Measurements from ENCODE around the gene KDM7A.
"Not testable (repeated sequence)": the region's sequence is repeated elsewhere in the genome, so short reads cannot be mapped to it uniquely, and the experiment has no call there.

The KDM7A gene

DNA sequence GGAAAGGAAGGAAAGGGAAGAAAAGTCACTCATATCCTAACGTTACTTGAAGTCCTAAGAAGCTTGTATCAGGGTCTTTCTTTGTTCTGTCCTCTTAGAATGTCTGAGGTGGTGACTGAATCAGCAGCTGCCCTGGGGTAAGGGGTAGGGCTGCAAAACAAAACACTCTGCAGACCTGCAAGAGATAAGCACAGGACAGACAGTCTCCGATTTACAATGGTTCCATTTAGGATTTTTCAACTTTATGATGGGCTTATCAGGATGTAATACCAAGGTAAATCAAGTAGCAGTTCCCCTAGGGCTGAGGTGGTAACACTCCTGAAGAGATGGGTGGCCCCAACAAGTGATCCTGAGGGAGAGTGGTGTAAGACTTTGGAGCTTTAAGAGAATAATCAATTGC, 16.5 kb downstream of the KDM7A start:
- no peak for DNase-seq (ENCODE audit: low read depth)

DNA sequence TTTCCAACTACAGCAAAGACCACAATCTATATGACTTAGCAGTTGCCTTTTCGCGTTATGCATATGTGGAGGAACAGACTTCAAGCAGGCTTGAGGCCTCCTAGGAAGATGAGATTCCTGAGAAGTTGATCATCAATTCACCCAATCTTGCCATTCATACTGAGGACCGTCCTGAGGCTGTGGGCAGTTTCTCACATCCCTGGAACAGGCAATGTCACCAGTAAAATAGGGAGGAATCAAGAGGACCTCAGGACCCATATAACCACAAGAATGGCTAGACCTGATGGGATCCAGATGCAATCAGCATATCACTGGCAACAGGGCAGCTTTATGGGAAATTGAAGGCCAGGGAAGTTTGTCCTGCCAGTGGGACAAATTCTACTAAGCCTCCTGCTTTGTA, 17.3 kb downstream of the KDM7A start:
- DNase-seq (ENCODE audit: low read depth), result no peak

DNA sequence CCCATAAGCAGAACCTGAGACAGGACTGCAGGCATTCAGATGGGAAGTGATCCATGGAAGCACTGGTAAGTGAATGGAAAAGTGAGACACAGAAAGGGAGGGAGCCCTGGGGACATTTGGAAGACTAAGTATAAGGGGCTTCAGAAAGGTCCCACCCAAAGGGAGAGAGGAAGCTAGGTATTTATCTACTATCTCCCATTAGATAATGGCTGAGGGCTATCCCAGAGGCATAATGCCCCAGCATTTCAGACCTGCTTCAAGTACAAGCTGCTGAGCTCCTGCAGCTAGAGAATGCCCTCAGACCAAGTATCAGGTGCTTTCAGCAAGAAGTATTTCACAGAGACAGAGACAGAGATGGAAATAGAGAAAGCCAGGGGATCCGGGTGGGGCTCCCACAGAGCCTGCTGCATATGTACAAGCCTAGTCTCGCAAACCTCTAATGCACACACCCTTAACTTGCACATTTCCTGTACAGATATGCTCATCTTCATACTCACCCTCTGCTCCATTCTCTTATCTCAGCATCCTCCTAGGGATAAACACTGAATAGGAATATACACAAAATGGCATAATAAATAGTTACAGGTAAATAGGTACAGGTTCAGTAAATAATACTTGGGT, 20.2 kb downstream of the KDM7A start:
- no peak for DNase-seq (ENCODE audit: low read depth)

DNA sequence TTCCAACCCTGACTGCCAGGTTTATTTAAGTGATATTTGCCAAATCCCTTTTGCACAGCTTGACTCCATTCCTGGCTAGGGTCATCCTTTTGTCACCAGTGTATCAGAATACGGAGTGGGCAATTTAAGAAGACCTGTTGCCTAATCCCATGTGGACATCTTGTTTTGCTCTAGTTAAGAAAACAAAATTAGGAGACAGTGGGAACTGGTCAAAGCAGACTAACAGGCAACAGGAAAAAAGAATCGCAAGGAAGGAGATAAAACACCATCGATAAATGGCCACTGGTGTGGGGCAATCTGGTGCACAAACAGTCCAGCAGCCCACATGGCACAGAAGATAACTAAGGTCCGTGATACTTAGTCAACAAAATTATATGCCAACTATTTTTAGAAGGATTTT, 21.4 kb downstream of the KDM7A start:
- DNase-seq (ENCODE audit: low read depth), result no peak

GRCh38 chr7:140153666-140154161, 23.1 kb downstream of the KDM7A start:
- no peak for DNase-seq (ENCODE audit: low read depth)

GRCh38 chr7:140146574-140146973, 30.2 kb downstream of the KDM7A start:
- no peak for DNase-seq (ENCODE audit: low read depth)

- DNase-seq (ENCODE audit: low read depth), result no peak
Measured at GRCh38 chr7:140145709-140146108, 31.1 kb downstream of the KDM7A start.

GRCh38 chr7:140144821-140145220, 32.0 kb downstream of the KDM7A start:
- DNase-seq (ENCODE audit: low read depth), result no peak

DNA sequence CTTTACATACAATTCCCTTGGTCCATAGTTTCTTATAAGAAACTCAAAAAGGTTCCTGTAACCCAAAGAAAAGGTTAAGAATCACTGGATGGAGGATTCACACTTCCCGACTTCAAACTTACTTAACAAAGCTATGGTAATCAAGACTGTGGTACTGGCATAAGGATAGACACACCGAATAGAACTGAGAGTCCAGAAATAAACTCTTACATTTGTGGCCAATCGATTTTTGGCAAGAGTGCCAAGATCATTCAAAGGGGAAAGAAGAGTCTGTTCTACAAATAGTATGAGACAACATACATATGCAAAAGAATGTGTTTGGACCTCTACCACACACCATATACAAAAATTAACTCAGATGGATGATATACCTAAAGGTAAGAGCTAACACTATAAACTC, 32.8 kb downstream of the KDM7A start:
- no peak for DNase-seq (ENCODE audit: low read depth)

DNA sequence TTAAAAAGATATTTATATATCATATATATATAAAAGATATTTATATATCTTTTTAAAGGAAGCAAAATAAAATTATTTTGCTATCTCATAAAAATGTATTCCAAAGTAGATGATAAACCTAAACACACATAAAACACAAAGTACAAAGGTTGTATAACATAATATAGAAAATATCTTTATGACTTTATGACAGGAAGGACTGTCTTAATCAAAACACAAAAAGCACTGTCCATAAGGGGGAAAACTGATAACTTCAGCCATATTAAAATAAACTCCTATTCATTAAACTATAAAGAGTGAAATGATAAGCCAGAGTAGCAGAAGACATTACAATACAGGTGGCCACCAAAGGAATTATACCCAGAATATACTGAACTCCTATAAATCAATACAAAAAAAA, 34.8 kb downstream of the KDM7A start:
- no peak for DNase-seq (ENCODE audit: low read depth)

GRCh38 chr7:140141256-140141655, 35.5 kb downstream of the KDM7A start:
- DNase-seq (ENCODE audit: low read depth), result no peak

DNA sequence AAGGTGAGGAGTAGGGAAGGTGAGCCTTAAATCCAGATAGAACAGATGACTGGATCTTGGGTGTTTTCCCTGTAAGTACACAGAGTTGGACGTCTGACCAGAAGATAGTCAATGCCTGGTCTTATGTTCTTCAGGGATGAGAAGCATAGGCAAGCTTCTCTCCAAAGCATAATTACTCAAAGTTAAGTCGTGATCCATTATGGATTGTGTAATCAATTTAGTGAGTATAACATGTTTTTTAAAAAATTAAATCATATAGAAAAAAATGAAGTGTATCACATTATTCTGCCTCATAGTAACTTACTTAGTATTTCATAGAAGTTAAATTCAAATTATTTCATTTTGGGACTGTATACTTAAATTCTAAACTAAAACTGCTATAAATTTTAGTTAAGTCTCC, 39.7 kb downstream of the KDM7A start:
- no peak for DNase-seq (ENCODE audit: low read depth)

DNA sequence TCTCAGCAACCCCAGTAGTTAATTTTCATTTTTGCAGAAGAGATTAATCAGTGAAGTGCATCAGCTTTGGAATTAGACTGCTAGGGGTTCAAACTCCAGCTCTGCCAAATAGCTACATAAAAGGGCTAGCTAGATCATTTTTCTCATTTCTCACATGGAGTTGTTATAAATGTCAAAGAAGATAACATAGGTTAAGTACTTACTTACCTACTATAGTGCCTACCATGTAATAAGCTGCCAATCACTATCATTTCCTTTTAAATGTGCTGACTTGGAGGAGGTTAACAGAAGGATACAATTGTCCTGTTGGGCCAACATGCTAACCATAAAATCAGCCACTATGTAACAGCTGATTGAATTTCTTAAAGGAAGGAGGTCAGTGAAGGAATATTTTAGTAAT, 40.7 kb downstream of the KDM7A start:
- DNase-seq (ENCODE audit: low read depth), result no peak

GRCh38 chr7:140134039-140134438, 42.7 kb downstream of the KDM7A start:
- no peak for DNase-seq (ENCODE audit: low read depth)

- no peak for DNase-seq (ENCODE audit: low read depth)
Measured at GRCh38 chr7:140127360-140128127, 49.2 kb downstream of the KDM7A start.

DNA sequence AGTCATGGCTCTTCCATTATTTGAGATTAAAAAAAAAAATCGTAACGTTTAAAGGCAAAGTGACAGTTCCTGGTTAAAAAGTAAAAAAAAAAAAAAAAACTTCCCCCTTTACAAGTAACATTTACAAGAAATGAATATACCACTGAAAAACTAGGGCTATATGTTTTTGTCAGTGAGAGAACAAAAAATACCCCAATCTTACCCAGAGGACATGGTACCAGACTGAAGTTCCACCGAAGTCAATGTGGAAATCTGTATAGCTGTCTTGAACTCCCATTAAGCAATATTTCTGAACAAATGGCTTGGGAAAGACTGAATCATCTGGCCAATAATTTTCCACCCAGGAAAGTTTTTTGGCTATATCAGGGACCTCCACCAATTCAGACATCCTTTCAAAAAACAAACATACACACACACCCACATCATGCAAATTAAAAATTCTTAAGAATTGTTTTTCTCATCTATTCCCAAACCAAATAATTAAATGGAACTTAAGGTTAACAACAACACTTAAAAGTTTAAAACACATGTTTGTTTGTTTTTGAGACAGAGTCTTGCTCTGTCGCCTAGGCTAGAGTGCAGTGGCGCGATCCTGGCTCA, 50.2 kb downstream of the KDM7A start:
- no peak for DNase-seq (ENCODE audit: low read depth)

GRCh38 chr7:140122965-140123364, 53.8 kb downstream of the KDM7A start:
- DNase-seq (ENCODE audit: low read depth), result no peak

GRCh38 chr7:140121326-140121725, 55.5 kb downstream of the KDM7A start:
- DNase-seq (ENCODE audit: low read depth), result no peak

DNA sequence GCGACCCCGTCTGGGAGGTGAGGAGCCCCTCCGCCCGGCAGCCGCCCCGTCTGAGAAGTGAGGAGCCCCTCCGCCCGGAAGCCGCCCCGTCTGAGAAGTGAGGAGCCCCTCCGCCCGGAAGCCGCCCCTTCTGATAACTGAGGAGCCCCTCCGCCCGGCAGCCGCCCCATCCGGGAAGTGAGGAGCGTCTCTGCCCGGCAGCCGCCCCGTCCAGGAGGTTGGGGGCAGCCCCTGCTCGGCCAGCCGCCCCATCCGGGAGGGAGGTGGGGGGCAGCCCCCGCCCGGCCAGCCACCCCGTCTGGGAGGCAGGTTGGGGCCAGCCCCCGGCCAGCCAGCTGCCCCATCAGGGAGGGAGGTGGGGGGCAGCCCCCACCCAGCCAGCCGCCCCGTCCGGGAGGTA, 62.0 kb downstream of the KDM7A start:
- not testable (repeated sequence) for DNase-seq (ENCODE audit: low read depth)

DNA sequence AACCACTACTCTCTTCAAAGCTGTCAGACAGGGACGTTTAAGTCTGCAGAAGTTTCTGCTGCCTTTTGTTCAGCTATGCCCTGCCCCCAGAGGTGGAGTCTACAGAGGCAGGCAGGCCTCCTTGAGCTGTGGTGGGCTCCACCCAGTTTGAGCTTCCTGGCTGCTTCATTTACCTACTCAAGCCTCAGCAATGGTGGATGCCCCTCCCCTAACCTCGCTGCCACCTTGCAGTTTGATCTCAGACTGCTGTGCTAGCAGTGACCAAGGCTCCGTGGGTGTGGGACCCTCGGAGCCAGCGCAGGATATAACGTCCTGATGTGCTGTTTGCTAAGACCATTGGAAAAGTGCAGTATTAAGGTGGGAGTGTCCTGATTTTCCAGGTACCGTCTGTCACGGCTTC, 68.0 kb downstream of the KDM7A start:
- DNase-seq (ENCODE audit: low read depth), result not testable (repeated sequence)

DNA sequence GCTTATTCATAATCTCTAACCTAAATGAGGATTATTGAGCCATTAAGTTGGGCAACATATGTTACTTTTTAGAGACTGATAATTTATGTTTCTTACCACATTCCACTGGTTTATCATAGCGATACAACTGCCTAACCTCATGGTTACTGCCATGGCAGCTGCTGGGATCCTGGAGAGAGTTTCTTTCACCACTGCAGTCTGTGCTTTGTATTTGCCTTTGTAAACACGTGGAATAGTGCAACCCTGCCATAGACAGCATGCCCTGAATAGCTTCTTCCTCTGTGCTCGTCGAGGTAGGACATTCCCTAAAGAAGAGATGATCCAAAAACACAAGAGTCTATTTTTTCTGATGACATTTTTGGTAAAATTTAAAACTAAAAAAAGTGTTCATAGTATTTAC, 80.3 kb downstream of the KDM7A start:
- DNase-seq (ENCODE audit: low read depth), result no peak

DNA sequence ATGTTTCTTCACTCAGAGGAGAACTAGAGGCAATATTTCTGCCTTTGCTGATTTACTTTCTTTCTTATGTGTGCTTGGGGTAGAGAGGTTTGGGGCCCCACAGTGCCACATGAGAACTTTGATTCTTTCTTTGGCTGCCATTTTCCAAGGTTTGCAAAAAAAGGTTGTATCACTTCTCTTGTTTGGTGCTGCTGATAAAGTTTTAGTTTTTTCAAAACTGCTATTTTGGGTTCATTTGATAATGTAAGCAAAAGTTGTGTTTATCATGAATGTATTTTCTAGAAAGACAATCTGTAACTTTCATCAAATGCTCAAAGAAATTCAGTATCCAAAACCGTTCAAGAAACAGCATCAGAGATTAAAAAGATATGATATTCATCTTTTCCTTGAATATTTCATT, 83.4 kb downstream of the KDM7A start:
- DNase-seq (ENCODE audit: low read depth), result no peak

- DNase-seq (ENCODE audit: low read depth), result no peak
Measured at GRCh38 chr7:140085447-140085846, 91.3 kb downstream of the KDM7A start.

Data from stimulated activated CD8-positive, alpha-beta memory T cell treated with anti-CD3 and anti-CD28 coated beads, Interleukin-12 subunit alpha, Interleukin-12 subunit beta, amount 100 ng/mL, for 4 hours (primary cell).